IMR-90 (cell line): Measurements from ENCODE around the gene TENT4B. TPM values are rescaled to one million over a fixed set of nuclear protein-coding genes. Genes with fewer than 3 reads are reported as not detected.
A peak's percentile ranks its signal among the peaks of the same experiment; 100 is the strongest.

ENCODE experiments used
- ATAC-seq: fragments of 200-7000 bp; cut with Tn5 transposase; 2 replicates; pipeline ENCODE4 v1.9.1; 2020; ENCODE audit warnings: low read depth, mild to moderate bottlenecking, moderate library complexity
- BruUV-seq: library from RNA; stranded (reverse); fragments of 400-500 nt; replicated peaks from 2 replicates; lab custom pipeline; 2021; lab: Mats Ljungman, UMichigan
- CTCF ChIA-PET: fragments of 300-600 bp; formaldehyde crosslinking; extraction: SDS; loops from one replicate; lab custom pipeline; 2021; ENCODE audit warnings: antibody characterized with exemption; lab: Yijun Ruan, JAX
- POLR2A ChIA-PET: fragments of 300-600 bp; sonication (Branson Sonifier 250); formaldehyde crosslinking; loops from one replicate; lab custom pipeline; 2022; ENCODE audit warnings: antibody characterized with exemption; ENCODE audit not compliant: unreplicated experiment; lab: Charles Lee
- DNase-seq: peaks from one replicate; pipeline ENCODE4 v3.0.0; 2013
- H2AFZ ChIP-seq: replicated peaks from 2 replicates; pipeline ENCODE3; 2013; ENCODE audit warnings: low read length, mild to moderate bottlenecking; ENCODE audit not compliant: poor library complexity
- H2AK5ac ChIP-seq: 2 replicates; pipeline ENCODE4 v1.6.1; 2013; ENCODE audit warnings: low read depth, low read length, inconsistent platforms
- H2AK9ac ChIP-seq: replicated peaks from 2 replicates; pipeline ENCODE3; 2013; ENCODE audit warnings: mild to moderate bottlenecking, low read depth, low read length, moderate library complexity; ENCODE audit not compliant: poor library complexity
- H2BK120ac ChIP-seq: 2 replicates; pipeline ENCODE4 v1.6.1; 2013; ENCODE audit warnings: low read depth, low read length, inconsistent platforms
- H2BK15ac ChIP-seq: 3 replicates; pipeline ENCODE4 v1.6.1; 2013; ENCODE audit warnings: low read depth, low read length, inconsistent platforms
- H2BK20ac ChIP-seq: 2 replicates; pipeline ENCODE4 v1.6.1; 2013; ENCODE audit warnings: low read depth, mild to moderate bottlenecking, inconsistent platforms, low read length, moderate library complexity
- H2BK5ac ChIP-seq: 2 replicates; pipeline ENCODE4 v1.6.1; 2013; ENCODE audit warnings: mild to moderate bottlenecking, low read depth, low read length, inconsistent platforms; ENCODE audit not compliant: poor library complexity, severe bottlenecking
- H3K14ac ChIP-seq: replicated peaks from 2 replicates; pipeline ENCODE4 v1.6.1; 2013; ENCODE audit warnings: low read depth, low read length, inconsistent platforms
- H3K18ac ChIP-seq: 2 replicates; pipeline ENCODE4 v1.6.1; 2013; ENCODE audit warnings: low read depth, low read length, control low read depth
- H3K23ac ChIP-seq: 2 replicates; pipeline ENCODE4 v1.6.1; 2013; ENCODE audit warnings: low read depth, low read length, inconsistent platforms
- H3K27ac ChIP-seq: 2 replicates; pipeline ENCODE4 v1.5.1; 2013; ENCODE audit warnings: mild to moderate bottlenecking, control low read depth, low read length; ENCODE audit not compliant: insufficient read depth
- H3K27me3 ChIP-seq: 2 replicates; pipeline ENCODE4 v1.6.1; 2013; ENCODE audit warnings: low read length; ENCODE audit not compliant: control insufficient read depth, insufficient read depth
- H3K36me3 ChIP-seq: 2 replicates; pipeline ENCODE4 v1.6.1; 2013; ENCODE audit warnings: low read length, mixed read lengths; ENCODE audit not compliant: control insufficient read depth, insufficient read depth
- H3K4ac ChIP-seq: 2 replicates; pipeline ENCODE4 v1.6.1; 2013; ENCODE audit warnings: low read depth, low read length, inconsistent platforms
- H3K4me1 ChIP-seq: 2 replicates; pipeline ENCODE4 v1.6.1; 2013; ENCODE audit warnings: low read length, mixed read lengths; ENCODE audit not compliant: control insufficient read depth, insufficient read depth
- H3K4me2 ChIP-seq: 2 replicates; pipeline ENCODE4 v1.6.1; 2013; ENCODE audit warnings: low read depth, mild to moderate bottlenecking, control low read depth, low read length, moderate library complexity
- H3K4me3 ChIP-seq: 2 replicates; pipeline ENCODE4 v1.5.1; 2013; ENCODE audit warnings: low read depth, mild to moderate bottlenecking, control low read depth, low read length, moderate library complexity; ENCODE audit not compliant: insufficient read depth
- H3K56ac ChIP-seq: 2 replicates; pipeline ENCODE4 v1.6.1; 2013; ENCODE audit warnings: low read length, inconsistent platforms; ENCODE audit not compliant: insufficient read depth; ENCODE audit errors: extremely low read depth
- H3K79me1 ChIP-seq, 2 experiments: 2 replicates each; pipeline ENCODE4 v1.6.1; 2013; ENCODE audit warnings: low read length in 2 of 2, inconsistent platforms in 1 of 2, low read depth in 1 of 2
- H3K9ac ChIP-seq: 2 replicates; pipeline ENCODE4 v1.6.1; 2013; ENCODE audit warnings: low read depth, low read length, control low read depth
- H3K9me1 ChIP-seq: 2 replicates; pipeline ENCODE4 v1.6.1; 2013; ENCODE audit warnings: low read length, inconsistent platforms; ENCODE audit not compliant: insufficient read depth
- H3K9me3 ChIP-seq: 2 replicates; pipeline ENCODE4 v1.6.1; 2013; ENCODE audit warnings: low read length; ENCODE audit not compliant: control insufficient read depth, insufficient read depth
- H4K20me1 ChIP-seq: 2 replicates; pipeline ENCODE4 v1.6.1; 2013; ENCODE audit warnings: low read length, inconsistent platforms; ENCODE audit not compliant: insufficient read depth
- H4K5ac ChIP-seq: 2 replicates; pipeline ENCODE4 v1.6.1; 2013; ENCODE audit warnings: mild to moderate bottlenecking, low read depth, low read length, control low read depth
- H4K8ac ChIP-seq, 2 experiments: 2 replicates each; pipeline ENCODE4 v1.6.1; 2013; ENCODE audit warnings: low read depth in 2 of 2, low read length in 2 of 2, control low read depth in 1 of 2, inconsistent platforms in 1 of 2
- H4K91ac ChIP-seq: 2 replicates; pipeline ENCODE4 v1.6.1; 2013; ENCODE audit warnings: low read depth, low read length, inconsistent platforms; ENCODE audit not compliant: insufficient read depth
- BHLHE40 ChIP-seq: fragments of 150-350 bp; IDR thresholded peaks from 2 replicates; pipeline ENCODE4 v1.6.1; 2016; ENCODE audit warnings: mild to moderate bottlenecking, low read depth, low read length
- MAZ ChIP-seq: IDR thresholded peaks from 2 replicates; pipeline ENCODE4 v1.6.1; 2012; ENCODE audit warnings: low read depth, mild to moderate bottlenecking, low read length, improper control_type of control experiment, moderate library complexity, borderline replicate concordance
- RAD21 ChIP-seq: IDR thresholded peaks from 2 replicates; pipeline ENCODE4 v1.6.1; 2012; ENCODE audit warnings: low read length, improper control_type of control experiment
- RFX5 ChIP-seq: IDR thresholded peaks from 2 replicates; pipeline ENCODE4 v1.8.0; 2012; ENCODE audit warnings: low read depth, mild to moderate bottlenecking, low read length, moderate library complexity
- whole genome bisulfite sequencing, 2 experiments: methylation state at CpG; one replicate each; pipeline versions ENCODE4 v1.1.5 to v1.1.7; 2013; ENCODE audit warnings: missing lambda C conversion rate in 2 of 2; ENCODE audit not compliant: insufficient read length in 1 of 2; ENCODE audit errors: extremely low coverage in 2 of 2; 5-methylcytosine and 5-hydroxymethylcytosine counted together
- dilution Hi-C: fragments of 300-500 bp; cut with HindIII; formaldehyde crosslinking; loops from one replicate; pipeline ENCODE4 v1.14.3; 2018; ENCODE audit warnings: low sequenced_read_pairs; ENCODE audit not compliant: unreplicated experiment
- in situ Hi-C: fragments of 300-500 bp; cut with MboI; formaldehyde crosslinking; loops from 3 replicates; pipeline ENCODE4 v1.14.3; 2019; ENCODE audit warnings: low sequenced_read_pairs, inconsistent platforms, mixed read lengths
- intact Hi-C: fragments of 100-400 bp; cut with micrococcal nuclease; formaldehyde crosslinking; loops from 2 replicates; pipeline ENCODE4 v1.10.0; 2022
- polyA plus RNA-seq, 3 experiments: library from polyadenylated mRNA; depleted of rRNA; stranded (reverse); fragments of >200 nt; gene quantifications; 2 replicates each; pipeline ENCODE4 v1.2.3, GENCODE V29; 2012; ENCODE audit warnings: low replicate concordance in 1 of 3
- total RNA-seq: library from RNA; depleted of rRNA; stranded (reverse); fragments of >200 nt; gene quantifications from 2 replicates; pipeline ENCODE4 v1.2.3, GENCODE V29; 2012

Gene TENT4B
- total and polyA plus RNA-seq, 2 of the 4 experiments (the other 2 are of a cell fraction), result 4.1 to 7.0 TPM

DNA sequence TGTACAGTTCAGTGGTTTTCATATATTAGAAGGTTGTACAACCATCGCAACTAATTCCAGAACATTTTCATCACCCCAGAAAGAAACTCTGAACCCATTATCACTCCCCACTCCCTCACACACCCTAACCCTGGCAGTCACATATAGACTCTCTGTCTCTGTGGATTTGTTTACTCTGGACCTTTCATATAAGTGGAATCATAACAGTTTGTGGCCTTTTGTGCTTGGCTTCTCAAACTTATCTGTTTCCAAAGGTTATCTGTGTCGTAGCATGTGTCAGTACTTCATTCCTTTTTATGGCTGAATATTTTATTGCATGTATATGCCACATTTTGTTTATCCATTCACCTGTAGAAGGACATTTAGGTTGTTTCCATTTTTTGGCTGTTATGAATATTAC, 12.4 kb downstream of the TENT4B start:
- Histone ChIP-seq H4K91ac (no peak overlapping the region), H2AK5ac (no peak overlapping the region), H4K5ac (no peak overlapping the region), H3K27ac (no peak overlapping the region), H2AK9ac (no peak overlapping the region), H3K79me1 (peaks cover 15 to 60% of the 10 kb centered on the region in 2 experiments), H3K23ac (0 out of 2 replicates have a peak overlapping the region, but pooled peaks have one; percentile 27), H2BK20ac (no peak overlapping the region; the same call in 1 of the 2 replicates), H3K56ac (no peak overlapping the region), H3K9me1 (peaks cover 14% of the 10 kb centered on the region), H3K9me3 (no peaks in the 10 kb centered on the region), H3K14ac (no peak overlapping the region), H4K8ac (no peak overlapping the region), H3K4me3 (no peak overlapping the region), H3K9ac (no peak overlapping the region), H3K4ac (no peak overlapping the region), H2AFZ (no peak overlapping the region), H2BK120ac (no peak overlapping the region), H3K18ac (no peak overlapping the region), H3K4me2 (no peak overlapping the region), H3K4me1 (peaks cover 11% of the 10 kb centered on the region), H3K27me3 (no peaks in the 10 kb centered on the region), H4K20me1 (peaks cover 26% of the 10 kb centered on the region), H2BK5ac (peak overlapping the region; percentile 23), H3K36me3 (no peaks in the 10 kb centered on the region), H2BK15ac (no peak overlapping the region)
- BruUV-seq, result no TSS peak
- in situ Hi-C loops, result no loop called here
- CTCF ChIA-PET, result no interaction called here
- TF ChIP-seq RAD21 (no peak), BHLHE40 (no peak), MAZ (no peak), RFX5 (no peak)
- POLR2A ChIA-PET, result no interaction called here
- intact Hi-C loops, result no loop called here
- ATAC-seq, result no peak
- no peak for DNase-seq
- WGBS, 2 experiments, result no CpG with 5 or more reads among the region's 2 CpGs
- dilution Hi-C loops, result no loop called here
